ENCODE data around the gene ZFP36L2. TPM values are rescaled to one million over a fixed set of nuclear protein-coding genes. Genes with fewer than 3 reads are reported as not detected.

The ZFP36L2 gene
- polyA plus RNA-seq, 1 of the 3 experiments (the other 2 are of a cell fraction): 18.4 TPM

- no peak for TF ChIP-seq CHD2 (IDR thresholded peaks at IDR 0.05; ENCODE audit: low read length, partially characterized antibody)
Observed at GRCh38 chr2:43268066-43268953, 41.9 kb upstream of the ZFP36L2 start (continued).

GRCh38 chr2:43267381-43267780, 41.0 kb upstream of the ZFP36L2 start:
- Histone ChIP-seq H3K9ac (no peak overlapping the region), H3K27me3 (ENCODE audit: insufficient read depth) (no peaks in the 10 kb centered on the region), H2AFZ (ENCODE audit: low read depth) (no peak overlapping the region), H3K36me3 (replicated peaks in 1 of 2; ENCODE audit: control insufficient read depth in 1 of 2, insufficient read depth in 2 of 2, low read length in 1 of 2) (no peaks in the 10 kb centered on the region), H3F3A (replicated peaks; ENCODE audit: insufficient read depth) (peaks cover 6% of the 10 kb centered on the region), H3K4me3 (ENCODE audit: low read depth in 2 of 2, low read length in 1 of 2) (no peak overlapping the region), H4K20me1 (ENCODE audit: insufficient read depth) (no peaks in the 10 kb centered on the region), H3K27ac (ENCODE audit: low read depth in 2 of 2, low read length in 1 of 2) (peak overlapping the region; percentile 54 to 99; a peak in 3 of 4 replicates), H3K9me3 (no peaks in the 10 kb centered on the region), H3K4me1 (ENCODE audit: control insufficient read depth in 1 of 2, insufficient read depth in 2 of 2, low read depth in 1 of 2, low read length in 1 of 2) (peaks cover 20 to 64% of the 10 kb centered on the region in 2 experiments), H3K9me2 (no peaks in the 10 kb centered on the region), H3K4me2 (no peak overlapping the region), H3K79me2 (ENCODE audit: insufficient read depth) (no peaks in the 10 kb centered on the region)
- ChIA-PET CTCF (interaction anchor here (0.6 to 7.4 kb wide), 14 partner anchors 8 to 439 kb away, joined by 3 to 61 read pairs (median 6); partner anchors contain the start of gene ZFP36L2), POLR2A (interaction anchor here (0.6 to 2.2 kb wide), 19 partner anchors 9 to 254 kb away, joined by 3 to 25 read pairs (median 5); partner anchors contain the start of gene ZFP36L2)
- TF ChIP-seq MXI1 (IDR thresholded peaks at IDR 0.05; ENCODE audit: low read depth, low read length) (peak; percentile 94), TAF1 (IDR thresholded peaks at IDR 0.05; ENCODE audit: borderline replicate concordance, low read depth, low read length) (no peak), CHD2 (IDR thresholded peaks at IDR 0.05; ENCODE audit: low read length, partially characterized antibody) (peak; percentile 91), FOXJ3 (CRISPR knock-in tag; IDR thresholded peaks at IDR 0.05) (peak; percentile 95), SMC3 (IDR thresholded peaks at IDR 0.05; ENCODE audit: low read depth, low read length) (peak; percentile 2; the same call in 1 of the 2 replicates), RCOR1 (IDR thresholded peaks at IDR 0.05; ENCODE audit: low read length) (peak; percentile 88), RAD21 (IDR thresholded peaks at IDR 0.05; ENCODE audit: low read length) (peak; percentile 47), TCF12 (IDR thresholded peaks at IDR 0.05) (peak; percentile 41), GATA2 (CRISPR knock-in tag; IDR thresholded peaks at IDR 0.05) (peak; percentile 100), JUND (IDR thresholded peaks at IDR 0.05) (no peak), MAX (IDR thresholded peaks at IDR 0.05; ENCODE audit: low read depth) (no peak), POLR2AphosphoS5 (IDR thresholded peaks at IDR 0.05; ENCODE audit: low read depth, low read length) (0 out of 2 replicates have a peak, but pooled peaks have one; percentile 12), EP300 (IDR thresholded peaks at IDR 0.05; ENCODE audit: borderline replicate concordance in 1 of 2, low read depth in 1 of 2, low read length in 1 of 2) (peak in 1 of 2 experiments; percentile 98; a peak in 2 of 4 replicates), USF2 (IDR thresholded peaks at IDR 0.05; ENCODE audit: borderline replicate concordance, low read depth, low read length) (peak; percentile 47; the same call in 1 of the 2 replicates), FOSL2 (IDR thresholded peaks at IDR 0.05; ENCODE audit: borderline replicate concordance, low read depth) (no peak)
- TF ChIP-seq, protein P1, sequence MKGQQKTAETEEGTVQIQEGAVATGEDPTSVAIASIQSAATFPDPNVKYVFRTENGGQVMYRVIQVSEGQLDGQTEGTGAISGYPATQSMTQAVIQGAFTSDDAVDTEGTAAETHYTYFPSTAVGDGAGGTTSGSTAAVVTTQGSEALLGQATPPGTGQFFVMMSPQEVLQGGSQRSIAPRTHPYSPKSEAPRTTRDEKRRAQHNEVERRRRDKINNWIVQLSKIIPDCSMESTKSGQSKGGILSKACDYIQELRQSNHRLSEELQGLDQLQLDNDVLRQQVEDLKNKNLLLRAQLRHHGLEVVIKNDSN (IDR thresholded peaks at IDR 0.05; ENCODE audit: borderline replicate concordance, low read depth): peak; percentile 68; the same call in 1 of the 2 replicates
- peak; percentile 85 for DNase-seq
- 79% methylated on average over 7 of the region's 7 CpGs for whole genome bisulfite sequencing (ENCODE audit: low lambda C conversion rate)
